ENCODE measurements around the gene RPLP2. TPM values are rescaled to one million over a fixed set of nuclear protein-coding genes. Genes with fewer than 3 reads are reported as not detected.

Gene RPLP2
- polyA plus RNA-seq, 1 donor (not counting 4 experiments of a cell fraction or from before 2014, with no cell fraction given) = 632 TPM

DNA sequence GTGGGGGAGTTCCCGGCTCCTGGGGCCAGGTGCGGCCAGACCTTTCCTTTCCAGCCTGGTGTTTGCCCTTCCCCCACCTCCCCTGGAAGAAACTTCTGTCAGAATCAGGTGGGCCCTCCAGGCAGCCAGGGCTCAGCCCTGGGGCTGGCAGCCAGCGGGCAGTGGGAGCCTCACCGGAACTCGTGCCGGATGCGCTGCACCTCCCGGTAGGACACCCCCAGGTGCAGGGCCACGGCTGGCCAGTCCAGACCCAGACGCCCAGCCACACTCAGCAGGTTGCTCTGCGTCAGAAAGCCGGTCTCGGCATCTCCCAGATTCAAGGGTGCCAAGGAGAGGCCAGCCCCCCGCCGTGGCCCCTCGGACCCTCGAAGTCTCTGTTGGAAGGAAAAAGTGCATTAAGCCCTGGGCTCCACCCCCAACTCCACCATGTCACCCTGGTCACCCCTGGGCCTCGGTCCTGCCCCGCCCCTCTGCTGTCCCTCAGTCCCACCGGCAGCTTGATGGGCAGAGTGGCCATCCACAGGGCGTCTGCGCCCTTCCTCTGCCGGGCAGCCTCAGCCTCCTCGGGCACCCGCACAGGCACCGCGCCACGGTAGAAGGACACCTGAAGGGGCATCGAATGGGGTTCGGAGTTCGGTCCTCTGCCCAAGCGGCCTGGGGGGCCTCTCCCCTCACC is 10.0 kb upstream of the RPLP2 start:
- TF ChIP-seq, protein P1, sequence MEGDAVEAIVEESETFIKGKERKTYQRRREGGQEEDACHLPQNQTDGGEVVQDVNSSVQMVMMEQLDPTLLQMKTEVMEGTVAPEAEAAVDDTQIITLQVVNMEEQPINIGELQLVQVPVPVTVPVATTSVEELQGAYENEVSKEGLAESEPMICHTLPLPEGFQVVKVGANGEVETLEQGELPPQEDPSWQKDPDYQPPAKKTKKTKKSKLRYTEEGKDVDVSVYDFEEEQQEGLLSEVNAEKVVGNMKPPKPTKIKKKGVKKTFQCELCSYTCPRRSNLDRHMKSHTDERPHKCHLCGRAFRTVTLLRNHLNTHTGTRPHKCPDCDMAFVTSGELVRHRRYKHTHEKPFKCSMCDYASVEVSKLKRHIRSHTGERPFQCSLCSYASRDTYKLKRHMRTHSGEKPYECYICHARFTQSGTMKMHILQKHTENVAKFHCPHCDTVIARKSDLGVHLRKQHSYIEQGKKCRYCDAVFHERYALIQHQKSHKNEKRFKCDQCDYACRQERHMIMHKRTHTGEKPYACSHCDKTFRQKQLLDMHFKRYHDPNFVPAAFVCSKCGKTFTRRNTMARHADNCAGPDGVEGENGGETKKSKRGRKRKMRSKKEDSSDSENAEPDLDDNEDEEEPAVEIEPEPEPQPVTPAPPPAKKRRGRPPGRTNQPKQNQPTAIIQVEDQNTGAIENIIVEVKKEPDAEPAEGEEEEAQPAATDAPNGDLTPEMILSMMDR (optimal IDR thresholded peaks at IDR 0.05 in 1 of 3, IDR thresholded peaks at IDR 0.05 in 1 of 3, conservative IDR thresholded peaks at IDR 0.05 in 1 of 3; ENCODE audit: extremely low read depth in 1 of 3, insufficient read depth in 2 of 3, low read length in 3 of 3) = no peak
- no peak for TF ChIP-seq EZH2 (IDR thresholded peaks at IDR 0.05; ENCODE audit: low read length)
- Histone ChIP-seq H3K27me3 (ENCODE audit: control insufficient read depth, extremely low read depth, insufficient read depth, low read length) (no peaks in the 10 kb centered on the region), H3K4me1 (ENCODE audit: control insufficient read depth, extremely low read depth, insufficient read depth, low read length) (peaks cover 29% of the 10 kb centered on the region), H3K36me3 (ENCODE audit: control insufficient read depth in 2 of 2, extremely low read depth in 1 of 2, insufficient read depth in 2 of 2, low read length in 2 of 2) (peaks cover 0 to 17% of the 10 kb centered on the region in 2 experiments), H3K9ac (ENCODE audit: control insufficient read depth, extremely low read depth, insufficient read depth, low read length) (no peak overlapping the region), H3K4me3 (ENCODE audit: control insufficient read depth in 2 of 3, extremely low read depth in 1 of 3, insufficient read depth in 2 of 3, low read depth in 1 of 3, low read length in 3 of 3) (no peak overlapping the region), H3K79me2 (ENCODE audit: control insufficient read depth, insufficient read depth, low read length) (no peaks in the 10 kb centered on the region), H3K9me1 (ENCODE audit: control insufficient read depth, extremely low read depth, insufficient read depth, low read length) (no peaks in the 10 kb centered on the region), H4K20me1 (ENCODE audit: control insufficient read depth, extremely low read depth, insufficient read depth, low read length) (no peaks in the 10 kb centered on the region), H2AFZ (ENCODE audit: control insufficient read depth, low read length) (no peak overlapping the region), H3K27ac (ENCODE audit: control insufficient read depth, insufficient read depth, low read length) (no peak overlapping the region), H3K9me3 (ENCODE audit: control insufficient read depth, low read depth, low read length) (no peaks in the 10 kb centered on the region), H3K4me2 (ENCODE audit: control insufficient read depth, extremely low read depth, insufficient read depth, low read depth, low read length) (no peak overlapping the region)
- FAIRE-seq (no peak), DNase-seq (ENCODE audit: low read depth, low spot score) (no peak)
- dilution Hi-C loops (cut with MboI; ENCODE audit: extremely low pct_ligation_motif_present, low sequenced_read_pairs) = no loop called here

DNA sequence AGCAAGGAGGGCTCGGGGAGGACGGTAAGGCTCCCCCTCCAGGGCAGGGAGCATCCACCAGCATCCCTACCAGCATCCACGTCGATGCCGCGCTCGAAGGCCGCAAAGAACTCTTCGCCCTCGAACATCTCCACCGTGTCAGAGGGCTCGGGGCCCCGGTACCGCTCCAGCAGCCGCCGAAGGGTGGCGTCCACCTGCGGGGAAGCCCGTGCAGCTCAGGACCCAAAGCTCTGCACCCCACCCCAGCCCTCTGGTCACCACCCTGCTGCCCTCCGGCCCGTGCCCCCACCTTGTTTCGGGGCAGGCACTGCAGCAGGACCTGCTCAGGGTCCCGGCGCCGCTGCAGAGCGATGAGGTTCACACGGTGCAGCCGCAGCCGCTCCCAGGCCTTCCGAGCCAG is 9.3 kb upstream of the RPLP2 start:
- Histone ChIP-seq H3K79me2 (ENCODE audit: control insufficient read depth, insufficient read depth, low read length) (no peaks in the 10 kb centered on the region), H3K4me1 (ENCODE audit: control insufficient read depth, extremely low read depth, insufficient read depth, low read length) (peaks cover 26% of the 10 kb centered on the region), H3K27me3 (ENCODE audit: control insufficient read depth, extremely low read depth, insufficient read depth, low read length) (no peaks in the 10 kb centered on the region), H3K4me3 (ENCODE audit: control insufficient read depth in 2 of 3, extremely low read depth in 1 of 3, insufficient read depth in 2 of 3, low read depth in 1 of 3, low read length in 3 of 3) (no peak overlapping the region), H4K20me1 (ENCODE audit: control insufficient read depth, extremely low read depth, insufficient read depth, low read length) (no peaks in the 10 kb centered on the region), H3K9ac (ENCODE audit: control insufficient read depth, extremely low read depth, insufficient read depth, low read length) (no peak overlapping the region), H3K36me3 (ENCODE audit: control insufficient read depth in 2 of 2, extremely low read depth in 1 of 2, insufficient read depth in 2 of 2, low read length in 2 of 2) (peaks cover 0 to 17% of the 10 kb centered on the region in 2 experiments), H3K9me3 (ENCODE audit: control insufficient read depth, low read depth, low read length) (no peaks in the 10 kb centered on the region), H2AFZ (ENCODE audit: control insufficient read depth, low read length) (no peak overlapping the region), H3K27ac (ENCODE audit: control insufficient read depth, insufficient read depth, low read length) (no peak overlapping the region), H3K9me1 (ENCODE audit: control insufficient read depth, extremely low read depth, insufficient read depth, low read length) (no peaks in the 10 kb centered on the region), H3K4me2 (ENCODE audit: control insufficient read depth, extremely low read depth, insufficient read depth, low read depth, low read length) (no peak overlapping the region)
- no peak for DNase-seq (ENCODE audit: low read depth, low spot score)
- dilution Hi-C loops (cut with MboI; ENCODE audit: extremely low pct_ligation_motif_present, low sequenced_read_pairs) = no loop called here
- no peak for FAIRE-seq
- no peak for TF ChIP-seq EZH2 (IDR thresholded peaks at IDR 0.05; ENCODE audit: low read length)
- TF ChIP-seq, protein P1 (optimal IDR thresholded peaks at IDR 0.05 in 1 of 3, IDR thresholded peaks at IDR 0.05 in 1 of 3, conservative IDR thresholded peaks at IDR 0.05 in 1 of 3; ENCODE audit: extremely low read depth in 1 of 3, insufficient read depth in 2 of 3, low read length in 3 of 3) = no peak
